SJCRH30 (cell line): ENCODE results near the gene TUBB8. TPM values are rescaled to one million over a fixed set of nuclear protein-coding genes. Genes with fewer than 3 reads are reported as not detected.

Experiments
- DNase-seq, 2 experiments: peaks; one replicate each; pipeline ENCODE4 v3.0.0-alpha.2; 2015 to 2020
- H3K27ac ChIP-seq: fragments of 250-450 bp; sonication (Bioruptor Pico); 2 replicates; pipeline ENCODE4 v1.5.1; 2020; ENCODE audit warnings: mild to moderate bottlenecking, moderate library complexity
- H3K27me3 ChIP-seq: fragments of 250-450 bp; sonication (Bioruptor Pico); 2 replicates; pipeline ENCODE4 v1.5.1; 2020; ENCODE audit warnings: mild to moderate bottlenecking, moderate library complexity
- H3K36me3 ChIP-seq: fragments of 250-450 bp; sonication (Bioruptor Pico); 2 replicates; pipeline ENCODE4 v1.5.1; 2020; ENCODE audit warnings: mild to moderate bottlenecking, moderate library complexity
- H3K4me1 ChIP-seq: fragments of 250-450 bp; sonication (Bioruptor Pico); 2 replicates; pipeline ENCODE4 v1.5.1; 2020; ENCODE audit warnings: mild to moderate bottlenecking, moderate library complexity
- H3K4me3 ChIP-seq: fragments of 250-450 bp; sonication (Bioruptor Pico); 2 replicates; pipeline ENCODE4 v1.5.1; 2020; ENCODE audit warnings: mild to moderate bottlenecking, moderate library complexity
- H3K9me3 ChIP-seq: fragments of 250-450 bp; sonication (Bioruptor Pico); replicated peaks from 2 replicates; pipeline ENCODE4 v1.5.1; 2020; ENCODE audit warnings: mild to moderate bottlenecking, moderate library complexity
- total RNA-seq: library from RNA; depleted of rRNA; stranded (reverse); fragments of >200 nt; shearing (Covaris generic); gene quantifications from 2 replicates; pipeline ENCODE4 v1.2.3, GENCODE V29; 2014; rRNA removed

The TUBB8 gene
- total RNA-seq = not detected in 2 replicates

DNA sequence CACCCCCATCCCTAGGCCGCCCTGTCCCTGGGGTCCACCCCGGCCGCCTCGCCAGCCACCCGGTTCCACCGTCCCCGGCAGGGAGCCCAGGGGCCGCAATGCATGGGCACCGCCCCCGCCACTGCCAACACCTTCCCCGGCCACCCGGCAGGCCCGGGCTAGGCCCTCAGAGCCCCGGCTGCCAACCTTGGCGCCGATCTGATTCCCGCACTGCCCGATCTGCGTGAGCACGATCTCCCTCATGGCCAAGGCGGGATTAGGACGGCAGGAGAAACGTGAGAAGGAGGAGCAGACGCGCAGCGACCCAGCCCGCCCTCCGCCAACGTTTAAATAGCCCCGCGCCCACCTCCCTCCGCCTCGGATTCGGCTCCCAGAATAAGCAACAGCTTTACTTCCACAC is at the start of gene TUBB8:
TSS of gene TUBB8 (minus strand) at position 301 of the 400 bp plus-strand sequence. CDS start at position 243, 58 bp downstream.
- Histone ChIP-seq H3K9me3 (no peaks in the 10 kb centered on the region), H3K36me3 (no peaks in the 10 kb centered on the region), H3K27ac (no peak within 1 kb of the TSS), H3K4me3 (no peak within 1 kb of the TSS), H3K4me1 (no peaks in the 10 kb centered on the region), H3K27me3 (no peaks in the 10 kb centered on the region)
- DNase-seq = no peak

DNA sequence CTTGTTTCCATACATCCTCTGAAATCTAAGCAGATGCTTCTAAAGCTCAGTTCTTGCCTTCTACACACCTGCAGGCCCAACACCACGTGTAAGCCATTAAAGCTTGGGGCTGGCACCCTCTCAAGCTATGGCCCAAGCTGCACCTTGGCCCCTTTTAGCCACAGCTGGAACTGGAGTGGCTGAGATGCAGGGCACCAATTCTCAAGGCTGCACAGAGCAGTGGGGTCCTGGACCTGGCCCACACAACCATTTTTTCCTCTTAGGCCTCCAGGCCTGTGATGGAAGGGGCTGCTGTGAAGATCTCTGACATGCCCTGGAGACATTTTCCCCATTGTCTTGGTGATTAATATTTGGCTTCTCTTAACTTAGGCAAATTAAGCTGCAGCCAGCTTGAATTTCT is 47.4 kb upstream of the TUBB8 start:
- Histone ChIP-seq H3K27ac (no peak overlapping the region), H3K27me3 (no peaks in the 10 kb centered on the region)
- DNase-seq = no peak

DNA sequence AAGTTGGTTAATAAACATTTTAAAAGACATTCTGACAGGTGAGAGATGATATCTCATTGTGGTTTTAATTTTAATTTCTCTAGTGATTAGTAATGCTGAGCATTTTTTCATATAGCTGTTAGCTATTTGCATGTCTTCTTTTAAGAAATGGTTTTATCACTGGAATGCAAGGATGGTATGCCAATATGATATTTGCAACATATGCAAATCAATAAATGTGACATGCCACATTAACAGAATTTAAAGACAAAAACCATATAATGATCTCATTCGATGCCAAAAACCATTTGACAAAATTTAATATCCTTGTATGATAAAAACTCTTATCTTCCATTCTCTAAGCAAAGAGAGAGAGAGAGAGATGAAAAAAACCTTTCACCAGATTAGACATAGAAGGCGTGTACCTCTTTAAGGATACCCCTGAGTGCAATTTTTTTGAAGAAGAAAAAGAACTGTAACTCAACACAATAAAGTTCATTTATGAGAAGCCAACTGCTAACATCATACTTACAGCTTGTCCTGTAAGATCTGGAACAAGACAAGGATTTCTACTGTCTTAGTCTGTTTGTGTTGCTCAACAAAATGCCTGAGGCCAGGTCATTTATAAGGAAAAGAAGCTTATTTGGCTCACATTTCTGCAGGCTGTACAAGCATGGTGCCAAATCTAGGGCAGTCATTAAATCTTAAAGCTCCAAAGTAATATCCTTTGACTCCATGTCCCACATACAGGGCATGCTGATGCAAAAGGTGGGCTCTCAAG is 46.4 kb upstream of the TUBB8 start:
- Histone ChIP-seq H3K27me3 (no peaks in the 10 kb centered on the region), H3K4me1 (no peaks in the 10 kb centered on the region), H3K36me3 (no peaks in the 10 kb centered on the region), H3K27ac (no peak overlapping the region), H3K4me3 (no peak overlapping the region), H3K9me3 (no peaks in the 10 kb centered on the region)
- no peak for DNase-seq

More for the DNA sequence above, 47.4 kb upstream of the TUBB8 start:
- no peaks in the 10 kb centered on the region for H3K36me3 ChIP-seq
- H3K4me3 ChIP-seq = no peak overlapping the region
- H3K9me3 ChIP-seq = no peaks in the 10 kb centered on the region
- no peaks in the 10 kb centered on the region for H3K4me1 ChIP-seq

DNA sequence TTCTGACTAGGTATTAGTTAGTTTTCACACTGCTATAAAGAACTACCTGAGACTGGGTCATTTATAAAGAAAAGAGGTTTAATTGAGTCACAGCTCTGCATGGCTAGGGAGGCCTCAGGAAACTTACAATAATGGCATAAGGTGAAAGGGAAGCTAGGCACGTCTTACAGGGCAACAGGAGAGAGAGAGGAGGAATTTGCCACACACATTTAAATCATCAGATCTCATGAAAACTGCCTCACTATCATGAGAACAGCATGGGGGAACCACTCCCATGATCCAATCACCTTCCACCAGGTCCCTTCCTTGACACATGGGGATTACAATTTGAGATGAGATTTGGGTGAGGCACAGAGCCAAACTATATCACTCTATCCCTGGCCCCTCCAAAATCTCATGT is 45.5 kb upstream of the TUBB8 start:
- H3K27me3 ChIP-seq = no peaks in the 10 kb centered on the region

DNA sequence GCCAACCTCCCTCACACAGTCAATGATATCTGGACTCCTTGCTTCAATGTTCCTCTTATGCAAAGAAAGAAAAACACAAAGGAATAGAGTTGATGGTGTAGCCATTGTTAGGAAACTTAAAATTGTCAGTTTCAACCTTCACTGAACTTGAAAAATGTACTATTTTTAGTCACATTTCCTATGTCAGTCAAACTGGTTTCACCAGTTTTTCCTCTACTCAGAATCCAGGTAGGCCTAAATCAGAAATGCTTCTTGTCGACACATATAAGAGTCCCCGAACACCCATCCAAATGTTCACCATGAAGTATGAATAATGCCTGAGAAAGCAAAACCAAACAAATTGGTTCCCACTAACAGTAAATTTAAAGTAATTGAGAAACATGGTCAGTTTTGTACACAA is 43.8 kb upstream of the TUBB8 start:
- no peak overlapping the region for H3K27ac ChIP-seq
- H3K4me1 ChIP-seq = no peaks in the 10 kb centered on the region
- DNase-seq = no peak
- H3K4me3 ChIP-seq = no peak overlapping the region
- no peaks in the 10 kb centered on the region for H3K9me3 ChIP-seq
- no peaks in the 10 kb centered on the region for H3K36me3 ChIP-seq
- no peaks in the 10 kb centered on the region for H3K27me3 ChIP-seq

More for the DNA sequence above, 45.5 kb upstream of the TUBB8 start:
- no peaks in the 10 kb centered on the region for H3K9me3 ChIP-seq
- DNase-seq = no peak
- H3K4me1 ChIP-seq = no peaks in the 10 kb centered on the region
- H3K36me3 ChIP-seq = no peaks in the 10 kb centered on the region
- H3K4me3 ChIP-seq = no peak overlapping the region
- H3K27ac ChIP-seq = no peak overlapping the region

DNA sequence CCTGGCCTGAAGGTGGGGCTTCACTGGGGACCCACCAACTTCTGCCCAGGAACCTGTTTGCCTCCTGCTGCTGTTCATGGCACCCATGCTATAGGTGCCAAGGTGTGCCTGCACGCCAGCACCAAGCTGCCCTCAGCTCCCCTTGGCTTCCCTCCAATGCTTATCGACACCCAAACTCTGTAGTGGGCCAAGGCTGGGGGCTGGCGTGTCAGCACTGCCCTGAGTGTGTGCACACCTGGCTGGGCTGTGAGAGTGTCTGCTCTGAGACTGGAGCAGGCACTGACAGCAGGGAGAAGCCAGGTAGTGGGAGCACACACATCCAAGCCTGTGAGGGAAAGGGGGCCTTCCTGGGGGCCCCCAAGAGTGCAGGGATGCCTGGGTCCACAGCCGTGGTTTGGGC is 43.1 kb upstream of the TUBB8 start:
- Histone ChIP-seq H3K27ac (no peak overlapping the region), H3K9me3 (no peaks in the 10 kb centered on the region), H3K4me1 (no peaks in the 10 kb centered on the region), H3K27me3 (no peaks in the 10 kb centered on the region), H3K36me3 (no peaks in the 10 kb centered on the region), H3K4me3 (no peak overlapping the region)
- no peak for DNase-seq

DNA sequence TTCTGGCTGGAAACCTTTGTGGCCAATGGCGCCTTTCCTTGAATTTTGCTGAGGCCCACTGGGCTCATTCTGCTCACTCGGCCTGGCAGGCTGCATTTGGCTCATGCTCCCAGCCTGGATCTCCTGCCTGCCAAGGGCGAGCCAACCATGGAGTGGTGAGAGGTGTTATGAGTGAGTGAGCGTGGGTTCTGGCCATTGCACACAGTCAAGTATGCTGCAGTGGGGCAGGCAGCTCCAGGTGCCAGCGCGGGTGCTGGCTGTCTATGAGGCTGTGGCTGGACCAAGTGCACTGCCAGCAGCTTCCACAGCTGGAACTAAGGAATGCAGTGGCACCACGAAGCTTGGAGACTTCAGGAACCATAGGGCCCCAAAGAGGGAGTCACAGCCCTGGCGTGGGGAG is 42.2 kb upstream of the TUBB8 start:
- DNase-seq = no peak
- Histone ChIP-seq H3K4me1 (no peaks in the 10 kb centered on the region), H3K9me3 (no peaks in the 10 kb centered on the region)

DNA sequence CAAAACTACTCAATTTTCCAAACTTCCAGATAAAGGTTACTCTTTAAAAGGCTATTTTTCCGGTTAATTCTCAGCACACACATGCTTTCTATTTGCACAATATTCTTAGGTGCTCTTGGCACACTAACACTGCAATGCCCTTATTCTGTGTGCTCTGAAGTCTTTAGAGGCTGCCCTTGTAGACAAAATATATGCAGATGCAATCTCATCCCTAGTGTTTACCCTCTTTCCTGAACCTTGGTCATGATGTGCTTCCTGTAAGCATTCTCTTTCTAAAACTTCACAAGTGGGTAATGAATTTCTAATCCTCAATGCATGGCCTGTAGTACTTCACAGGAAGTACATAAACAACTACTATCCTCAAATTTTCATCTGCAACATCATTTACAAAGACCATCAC is 41.1 kb upstream of the TUBB8 start:
- no peak overlapping the region for H3K4me3 ChIP-seq
- no peaks in the 10 kb centered on the region for H3K27me3 ChIP-seq
- H3K9me3 ChIP-seq = no peaks in the 10 kb centered on the region
- H3K36me3 ChIP-seq = no peaks in the 10 kb centered on the region
- DNase-seq = no peak
- H3K4me1 ChIP-seq = no peaks in the 10 kb centered on the region
- no peak overlapping the region for H3K27ac ChIP-seq

More for the DNA sequence above, 42.2 kb upstream of the TUBB8 start:
- H3K27ac ChIP-seq = no peak overlapping the region
- no peaks in the 10 kb centered on the region for H3K27me3 ChIP-seq
- no peaks in the 10 kb centered on the region for H3K36me3 ChIP-seq
- H3K4me3 ChIP-seq = no peak overlapping the region

DNA sequence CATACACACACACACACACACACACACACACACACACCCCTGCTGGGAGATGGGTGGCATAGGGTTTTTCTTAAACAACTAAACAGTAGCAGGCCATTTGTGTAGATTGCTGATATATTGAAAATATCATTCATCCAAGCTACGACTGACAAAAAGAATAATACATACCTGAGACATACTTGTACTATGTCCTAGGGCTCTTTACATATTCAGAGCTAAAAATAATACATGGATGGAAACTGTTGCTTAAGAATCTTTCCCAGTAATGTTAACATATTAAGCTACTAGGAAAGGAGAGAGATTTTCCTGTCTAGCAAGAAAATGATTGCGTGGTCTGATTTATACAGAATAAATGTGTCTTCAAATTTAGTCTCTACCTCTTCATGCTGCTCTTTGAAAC is 40.2 kb upstream of the TUBB8 start:
- Histone ChIP-seq H3K4me1 (no peaks in the 10 kb centered on the region), H3K4me3 (no peak overlapping the region), H3K9me3 (no peaks in the 10 kb centered on the region), H3K27me3 (no peaks in the 10 kb centered on the region), H3K27ac (no peak overlapping the region), H3K36me3 (no peaks in the 10 kb centered on the region)
- DNase-seq = no peak

DNA sequence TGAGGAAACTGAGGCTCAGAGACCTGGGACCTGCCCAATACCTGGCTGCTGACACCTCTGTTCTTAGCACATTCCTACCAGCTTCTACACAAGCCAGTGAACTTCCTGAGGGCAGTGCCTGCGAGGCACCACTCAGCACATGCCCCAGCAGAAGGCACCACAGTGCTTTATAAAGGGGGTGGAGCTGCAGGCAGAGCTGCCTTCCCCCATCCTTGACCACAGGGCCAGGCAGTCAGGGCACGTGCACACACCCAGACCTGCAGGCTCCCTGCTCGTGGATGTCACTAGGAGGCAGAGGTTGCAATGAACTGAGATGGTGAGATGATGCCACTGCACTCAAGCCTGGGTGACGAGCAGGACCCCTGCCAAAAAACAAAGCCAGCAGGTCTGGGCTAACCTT is 39.2 kb upstream of the TUBB8 start:
- Histone ChIP-seq H3K27ac (no peak overlapping the region), H3K9me3 (no peaks in the 10 kb centered on the region), H3K4me3 (no peak overlapping the region), H3K27me3 (no peaks in the 10 kb centered on the region), H3K4me1 (no peaks in the 10 kb centered on the region), H3K36me3 (no peaks in the 10 kb centered on the region)
- no peak for DNase-seq

DNA sequence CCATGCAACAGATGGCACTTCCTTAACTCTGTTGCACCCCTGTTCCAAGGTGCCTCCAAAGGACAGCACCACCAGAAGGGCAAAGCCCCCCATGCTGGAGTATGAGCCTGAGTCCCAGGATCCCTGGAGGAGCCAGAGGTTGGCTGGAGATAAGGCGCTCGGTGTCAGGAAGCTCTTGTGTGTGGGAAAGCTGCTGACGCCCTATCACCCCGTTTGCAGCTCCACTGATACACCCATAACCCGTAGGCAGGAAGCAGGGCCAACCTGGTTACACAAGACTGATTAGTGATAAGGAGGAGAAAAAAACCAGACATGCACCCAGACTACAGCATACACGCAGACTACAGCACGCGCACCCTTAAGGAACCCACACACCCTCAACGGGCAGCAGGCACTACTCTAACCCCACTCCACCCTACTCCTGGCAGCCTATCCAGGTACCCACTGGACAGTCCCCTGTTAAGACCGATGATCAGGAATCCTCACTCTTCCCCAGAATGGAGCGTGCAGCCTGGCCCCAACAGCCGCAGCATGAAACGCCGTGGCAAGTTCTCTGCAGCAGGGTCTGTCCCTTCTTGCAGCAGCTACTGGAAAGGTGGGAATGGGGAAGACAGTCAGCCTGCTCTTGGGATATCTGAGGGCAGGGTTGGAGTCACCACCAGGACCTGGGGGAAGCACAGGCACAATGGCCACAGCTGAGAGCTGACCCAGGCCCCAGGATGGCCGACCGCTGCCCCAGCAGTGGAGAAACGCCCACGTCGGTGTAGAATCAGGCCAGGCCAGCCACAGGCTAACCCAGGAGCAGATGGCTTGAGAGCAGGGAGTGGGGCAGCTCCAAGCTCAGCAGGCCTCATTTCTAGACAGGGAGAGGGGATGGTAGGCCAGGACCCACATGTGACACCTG is 38.3 kb upstream of the TUBB8 start:
- no peak for DNase-seq
- H3K4me1 ChIP-seq = no peaks in the 10 kb centered on the region
- no peak overlapping the region for H3K27ac ChIP-seq
- H3K36me3 ChIP-seq = no peaks in the 10 kb centered on the region
- no peaks in the 10 kb centered on the region for H3K9me3 ChIP-seq
- no peaks in the 10 kb centered on the region for H3K27me3 ChIP-seq
- H3K4me3 ChIP-seq = no peak overlapping the region

DNA sequence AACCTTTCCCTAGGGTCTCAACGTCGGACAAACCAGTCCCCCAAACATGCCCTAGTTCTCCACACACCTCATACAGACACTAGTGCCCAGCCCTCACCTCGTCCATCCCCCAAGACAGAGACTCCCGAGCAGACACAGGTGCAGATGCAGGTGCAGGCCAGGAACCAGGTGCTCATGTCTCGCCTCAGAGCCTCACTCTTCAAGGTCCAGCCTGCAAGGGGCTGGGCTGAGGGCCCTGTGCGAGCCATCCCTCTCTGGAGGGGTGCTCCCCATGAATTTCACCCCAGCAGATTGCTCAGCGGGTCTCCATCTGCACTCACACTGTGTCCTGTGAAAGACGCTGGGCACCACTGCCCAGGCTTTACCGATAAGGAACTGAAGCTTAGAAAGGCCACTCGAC is 36.9 kb upstream of the TUBB8 start:
- H3K27ac ChIP-seq = no peak overlapping the region
- no peak overlapping the region for H3K4me3 ChIP-seq
- no peaks in the 10 kb centered on the region for H3K36me3 ChIP-seq
- no peaks in the 10 kb centered on the region for H3K4me1 ChIP-seq
- no peaks in the 10 kb centered on the region for H3K27me3 ChIP-seq
- H3K9me3 ChIP-seq = no peaks in the 10 kb centered on the region
- DNase-seq = no peak

DNA sequence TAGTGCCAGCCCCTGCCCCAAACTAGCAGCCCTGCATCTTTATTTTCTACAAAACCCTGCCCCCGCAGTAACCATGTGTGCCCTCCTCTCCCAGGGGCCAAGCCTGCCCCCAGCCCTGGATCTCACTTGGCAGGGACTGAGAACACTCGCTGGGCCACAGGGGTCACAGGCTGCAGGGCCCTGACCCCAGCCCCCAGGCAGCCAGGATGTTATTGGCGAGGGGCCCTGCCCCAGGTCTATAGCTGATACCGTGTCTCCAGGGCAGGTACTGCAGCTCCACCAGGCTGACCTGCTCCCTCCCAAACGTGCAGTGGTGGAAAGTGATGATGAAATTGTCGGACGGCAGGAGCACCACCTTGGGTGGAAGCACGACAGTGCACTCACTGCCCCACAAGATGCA is 35.9 kb upstream of the TUBB8 start:
- no peak overlapping the region for H3K4me3 ChIP-seq
- H3K27ac ChIP-seq = no peak overlapping the region
- DNase-seq = no peak
- H3K36me3 ChIP-seq = no peaks in the 10 kb centered on the region
- no peaks in the 10 kb centered on the region for H3K9me3 ChIP-seq
- H3K27me3 ChIP-seq = no peaks in the 10 kb centered on the region
- H3K4me1 ChIP-seq = no peaks in the 10 kb centered on the region

DNA sequence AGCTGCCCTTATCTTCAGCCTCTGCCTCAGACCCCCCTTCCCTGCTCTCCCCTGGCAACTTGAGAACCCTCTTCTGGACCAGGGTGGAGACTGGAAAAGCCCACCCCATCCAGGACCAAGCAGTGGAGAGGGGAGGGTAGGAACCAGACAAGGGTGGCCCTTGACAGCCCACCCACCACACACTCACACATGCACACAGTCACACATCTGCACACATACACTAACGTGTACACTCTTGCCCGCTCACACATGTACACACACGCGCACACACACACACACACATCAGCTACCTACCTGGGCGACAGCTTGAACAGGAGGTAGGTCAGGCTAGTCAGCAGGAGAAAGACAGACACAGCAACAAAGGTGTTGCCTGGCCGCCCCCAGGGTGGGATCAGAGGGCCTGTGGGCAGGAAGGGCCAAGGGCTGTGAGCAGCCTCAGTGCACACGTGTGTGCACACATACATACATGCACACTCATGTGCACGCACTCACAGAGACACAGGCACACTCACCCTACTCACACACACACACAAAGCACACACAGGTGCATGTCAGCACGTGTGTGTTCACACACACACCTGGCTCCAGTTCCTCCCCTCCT is 34.9 kb upstream of the TUBB8 start:
- Histone ChIP-seq H3K36me3 (no peaks in the 10 kb centered on the region), H3K4me1 (no peaks in the 10 kb centered on the region), H3K27me3 (no peaks in the 10 kb centered on the region), H3K27ac (no peak overlapping the region), H3K4me3 (no peak overlapping the region), H3K9me3 (no peaks in the 10 kb centered on the region)
- no peak for DNase-seq

DNA sequence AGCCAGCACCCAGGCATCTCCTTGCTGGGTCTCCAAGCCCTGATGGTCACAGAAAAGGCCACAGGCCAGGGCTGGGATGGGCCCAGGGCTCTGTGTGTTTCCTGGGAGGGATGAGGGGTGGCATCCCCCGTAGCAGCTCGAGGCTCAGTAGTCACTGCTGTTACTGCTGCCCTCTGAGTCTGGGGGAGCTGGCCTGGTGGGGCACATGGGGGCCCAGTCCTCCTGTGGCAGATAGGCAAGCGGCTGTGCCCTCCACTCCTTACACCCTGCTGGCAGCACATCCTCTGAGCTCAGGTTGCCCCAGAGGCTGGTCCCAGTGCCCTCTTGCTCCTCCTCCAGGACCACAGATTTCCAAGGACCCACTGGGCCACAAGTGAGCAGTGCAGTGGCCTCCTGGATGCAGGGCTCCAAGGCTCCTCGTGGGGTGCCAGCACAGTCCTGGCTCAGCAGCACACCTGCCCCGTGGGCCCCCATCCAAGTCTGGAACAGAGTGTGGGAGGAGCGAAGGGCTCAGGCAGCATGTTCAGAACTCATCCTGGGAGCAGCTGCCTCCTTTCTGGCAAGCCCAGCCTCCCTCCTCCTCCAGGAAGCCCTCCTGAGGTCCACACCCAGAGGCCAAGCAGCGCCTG is 31.5 kb upstream of the TUBB8 start:
- no peaks in the 10 kb centered on the region for H3K27me3 ChIP-seq
- DNase-seq = no peak
- no peaks in the 10 kb centered on the region for H3K4me1 ChIP-seq
- H3K36me3 ChIP-seq = no peaks in the 10 kb centered on the region
- H3K27ac ChIP-seq = no peak overlapping the region
- H3K4me3 ChIP-seq = no peak overlapping the region
- no peaks in the 10 kb centered on the region for H3K9me3 ChIP-seq
